VCaP (cell line): ENCODE results near the gene C2orf72.

Source experiments
- H3K27ac ChIP-seq: fragments of 450-650 bp; 2 replicates; pipeline ENCODE4 v1.5.1; 2017
- TF ChIP-seq, protein P1 (sequence below): fragments of 450-650 bp; conservative IDR thresholded peaks from 2 replicates; pipeline ENCODE4 v1.5.1; 2017; ENCODE audit warnings: mild to moderate bottlenecking, moderate library complexity

The C2orf72 gene

DNA sequence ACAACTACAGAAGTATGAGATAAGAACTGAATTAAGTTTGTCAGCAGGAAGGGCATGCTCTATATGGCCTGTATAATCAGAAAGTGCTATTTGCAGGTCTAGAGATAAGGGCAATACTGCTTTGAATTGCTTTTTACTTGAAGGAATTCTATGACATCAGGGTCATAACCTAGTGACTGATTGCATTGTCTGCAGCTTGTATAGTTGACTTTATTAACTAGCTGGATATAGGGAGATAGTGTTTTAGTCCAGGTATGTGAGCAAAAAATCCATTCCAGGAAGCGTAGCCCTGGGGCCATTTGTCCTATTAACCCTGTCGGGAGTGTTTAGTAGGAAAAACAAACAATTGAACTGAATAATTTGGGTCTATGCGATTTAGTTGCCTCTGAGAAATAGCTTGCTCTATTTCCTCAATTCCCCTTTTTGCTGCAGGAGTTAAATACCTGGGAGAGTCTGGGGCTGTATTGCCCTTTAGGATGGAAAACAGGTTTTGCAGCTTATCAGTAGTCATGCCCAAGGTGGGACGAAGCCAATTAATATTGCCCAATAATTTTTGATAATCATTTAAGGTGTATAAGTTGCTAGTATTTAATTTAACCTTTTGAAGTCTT is 57.5 kb downstream of the C2orf72 start:
- TF ChIP-seq, protein P1, sequence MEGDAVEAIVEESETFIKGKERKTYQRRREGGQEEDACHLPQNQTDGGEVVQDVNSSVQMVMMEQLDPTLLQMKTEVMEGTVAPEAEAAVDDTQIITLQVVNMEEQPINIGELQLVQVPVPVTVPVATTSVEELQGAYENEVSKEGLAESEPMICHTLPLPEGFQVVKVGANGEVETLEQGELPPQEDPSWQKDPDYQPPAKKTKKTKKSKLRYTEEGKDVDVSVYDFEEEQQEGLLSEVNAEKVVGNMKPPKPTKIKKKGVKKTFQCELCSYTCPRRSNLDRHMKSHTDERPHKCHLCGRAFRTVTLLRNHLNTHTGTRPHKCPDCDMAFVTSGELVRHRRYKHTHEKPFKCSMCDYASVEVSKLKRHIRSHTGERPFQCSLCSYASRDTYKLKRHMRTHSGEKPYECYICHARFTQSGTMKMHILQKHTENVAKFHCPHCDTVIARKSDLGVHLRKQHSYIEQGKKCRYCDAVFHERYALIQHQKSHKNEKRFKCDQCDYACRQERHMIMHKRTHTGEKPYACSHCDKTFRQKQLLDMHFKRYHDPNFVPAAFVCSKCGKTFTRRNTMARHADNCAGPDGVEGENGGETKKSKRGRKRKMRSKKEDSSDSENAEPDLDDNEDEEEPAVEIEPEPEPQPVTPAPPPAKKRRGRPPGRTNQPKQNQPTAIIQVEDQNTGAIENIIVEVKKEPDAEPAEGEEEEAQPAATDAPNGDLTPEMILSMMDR = no peak
- no peak overlapping the region for H3K27ac ChIP-seq
